CD4-positive, alpha-beta T cell treated with Interleukin-1 beta for 1 hour (primary cell): Measurements from ENCODE around the gene CRYGA.
"Not testable (repeated sequence)": the region's sequence is repeated elsewhere in the genome, so short reads cannot be mapped to it uniquely, and the experiment has no call there.

Experiments used
- DNase-seq, 2 donors: peaks; one replicate each; pipeline ENCODE4 v3.0.0-alpha.2; 2020 to 2022

The CRYGA gene

GRCh38 chr2:208124013-208124715 is 39.2 kb downstream of the CRYGA start, which contains the start of gene CRYGD:
CRYGD (minus strand) TSS chr2:208124524; CDS start chr2:208124473, 51 bp downstream.
- not testable (repeated sequence) for DNase-seq

- DNase-seq, result no peak
Measured at GRCh38 chr2:208122248-208122647, 41.1 kb downstream of the CRYGA start.

GRCh38 chr2:208118918-208119317 is 44.5 kb downstream of the CRYGA start:
- no peak for DNase-seq

- not testable (repeated sequence) for DNase-seq
Measured at GRCh38 chr2:208117390-208117789, 46.0 kb downstream of the CRYGA start.

- DNase-seq, result no peak
Measured at GRCh38 chr2:208112969-208113368, 50.4 kb downstream of the CRYGA start.

GRCh38 chr2:208112273-208112745 is 51.1 kb downstream of the CRYGA start:
- DNase-seq, result not testable (repeated sequence)
